ENCODE results near the gene EGF.
"Not testable (repeated sequence)": the region's sequence is repeated elsewhere in the genome, so short reads cannot be mapped to it uniquely, and the experiment has no call there.

The EGF gene
- long read RNA-seq, donor 1, result 0 reads
- long read RNA-seq, donor 2, full-length matches to known transcripts, result 1 of 1 reads
- long read RNA-seq, donor 2, partial matches to known transcripts, result 0 of 1 reads
- long read RNA-seq, donor 2, other reads (novel, unspliced or antisense), result 0 of 1 reads
- long read RNA-seq, donor 3, result 0 reads
- long read RNA-seq, donor 4, result 0 reads
- long read RNA-seq, donor 5, result 0 reads
- long read RNA-seq, donor 6, result 0 reads
- long read RNA-seq, donor 7, result 0 reads
- long read RNA-seq, donor 8, result 0 reads

GRCh38 chr4:109912706-109913595 lies at the start of gene EGF:
TSS of gene EGF (plus strand) at chr4:109912883. CDS start at chr4:109913336, 453 bp downstream.
- no peak for DNase-seq

GRCh38 chr4:109864134-109864533 lies 48.5 kb upstream of the EGF start:
- no peak for DNase-seq

GRCh38 chr4:109870061-109870460 lies 42.6 kb upstream of the EGF start:
- DNase-seq, result no peak

GRCh38 chr4:109872065-109872464 lies 40.6 kb upstream of the EGF start:
- no peak for DNase-seq

- DNase-seq, result no peak
Observed at GRCh38 chr4:109872950-109873656, 39.6 kb upstream of the EGF start.

GRCh38 chr4:109873791-109874514 lies 38.7 kb upstream of the EGF start:
- DNase-seq, result no peak

GRCh38 chr4:109875106-109875505 lies 37.6 kb upstream of the EGF start:
- no peak for DNase-seq

- DNase-seq, result not testable (repeated sequence)
Observed at GRCh38 chr4:109875553-109875952, 37.1 kb upstream of the EGF start.

GRCh38 chr4:109876634-109877265 lies 35.9 kb upstream of the EGF start:
- no peak for DNase-seq

GRCh38 chr4:109877400-109877799 lies 35.3 kb upstream of the EGF start:
- DNase-seq, result no peak

- DNase-seq, result no peak
Observed at GRCh38 chr4:109878355-109878754, 34.3 kb upstream of the EGF start.

- DNase-seq, result no peak
Observed at GRCh38 chr4:109879081-109879480, 33.6 kb upstream of the EGF start.

- no peak for DNase-seq
Observed at GRCh38 chr4:109879636-109880314, 32.9 kb upstream of the EGF start.

- DNase-seq, result no peak
Observed at GRCh38 chr4:109886303-109886702, 26.4 kb upstream of the EGF start.

GRCh38 chr4:109887071-109887470 lies 25.6 kb upstream of the EGF start:
- DNase-seq, result no peak

- no peak for DNase-seq
Observed at GRCh38 chr4:109890076-109890475, 22.6 kb upstream of the EGF start.

GRCh38 chr4:109902559-109903251 lies 10.0 kb upstream of the EGF start:
- no peak for DNase-seq

- DNase-seq, result no peak
Observed at GRCh38 chr4:109908731-109909130, 4.0 kb upstream of the EGF start.

GRCh38 chr4:109910256-109910655 lies 2.4 kb upstream of the EGF start:
- DNase-seq, result no peak

- no peak for DNase-seq
Observed at GRCh38 chr4:109913596-109914241, 1.0 kb downstream of the EGF start.
